Central memory CD8-positive, alpha-beta T cell (primary cell): ENCODE results near the gene AP4B1.
A peak's percentile ranks its signal among the peaks of the same experiment; 100 is the strongest.

Experiments used
- ATAC-seq: fragments of 150-1000 bp; cut with Tn5 transposase; replicated peaks from 2 replicates; pipeline ENCODE4 v1.10.0; 2022; ENCODE audit warnings: mild to moderate bottlenecking, moderate FRiP score, moderate number of reproducible peaks; ENCODE audit not compliant: poor library complexity, severe bottlenecking; ENCODE audit errors: extremely low read depth
- DNase-seq, 2 donors: peaks; one replicate each; pipeline ENCODE4 v3.0.0; 2021; ENCODE audit warnings: low spot score in 2 of 2
- H3K27ac Mint-ChIP-seq: one replicate; pipeline ENCODE4 v1.8.0; 2022; ENCODE audit warnings: low read depth, mild to moderate bottlenecking, moderate library complexity, mixed read lengths
- H3K27me3 Mint-ChIP-seq: one replicate; pipeline ENCODE4 v1.8.0; 2022; ENCODE audit warnings: mixed read lengths
- H3K36me3 Mint-ChIP-seq: one replicate; pipeline ENCODE4 v1.8.0; 2022; ENCODE audit warnings: mild to moderate bottlenecking, moderate library complexity, mixed read lengths; ENCODE audit not compliant: insufficient read depth
- H3K4me1 Mint-ChIP-seq: one replicate; pipeline ENCODE4 v1.8.0; 2022; ENCODE audit warnings: mixed read lengths
- H3K4me3 Mint-ChIP-seq: one replicate; pipeline ENCODE4 v1.8.0; 2022; ENCODE audit warnings: mild to moderate bottlenecking, moderate library complexity, mixed read lengths
- H3K9me3 Mint-ChIP-seq: one replicate; pipeline ENCODE4 v1.8.0; 2022; ENCODE audit warnings: mixed read lengths

AP4B1 gene

DNA sequence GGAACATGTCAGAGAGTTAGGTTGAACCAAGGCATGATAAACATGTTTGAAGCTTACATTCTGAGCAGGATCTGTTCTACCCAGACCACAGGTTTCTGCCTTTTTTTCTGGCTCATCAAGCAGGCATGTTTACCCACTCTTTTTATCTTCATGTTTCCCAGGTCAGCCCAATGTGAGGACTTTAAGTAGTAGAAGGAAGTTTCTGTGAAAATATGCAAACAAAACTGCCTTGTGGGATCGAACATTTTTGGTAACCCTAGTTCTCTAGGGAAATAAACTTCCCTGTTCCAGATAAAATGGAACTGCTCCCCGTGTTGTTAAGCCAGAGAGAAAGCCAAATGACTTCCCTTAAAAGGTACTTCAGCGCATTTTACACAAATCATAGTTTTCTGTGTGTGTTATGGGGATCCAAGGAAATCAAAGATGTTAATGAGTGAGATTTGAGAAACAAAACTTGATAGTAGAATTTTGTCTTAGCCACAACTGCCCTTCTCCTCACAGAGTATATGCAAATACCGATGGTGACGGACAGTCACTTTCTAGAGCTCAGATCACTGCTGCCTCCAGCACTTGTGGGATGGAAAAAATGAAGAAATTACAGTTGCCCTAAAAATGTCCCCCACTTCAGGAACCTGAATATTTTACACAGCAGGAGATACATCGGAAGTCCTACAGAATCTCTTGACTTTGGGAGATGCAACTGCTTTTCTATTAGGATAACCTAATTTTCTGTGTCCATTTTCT lies 23.8 kb upstream of the AP4B1 start:
- Mint-ChIP-seq H3K27me3 (no peaks in the 10 kb centered on the region), H3K4me1 (peaks cover 50% of the 10 kb centered on the region), H3K36me3 (peaks cover 40% of the 10 kb centered on the region), H3K27ac (peak overlapping the region; percentile 99), H3K4me3 (peak overlapping the region; percentile 92), H3K9me3 (no peaks in the 10 kb centered on the region)
- DNase-seq (no peak), ATAC-seq (no peak)

DNA sequence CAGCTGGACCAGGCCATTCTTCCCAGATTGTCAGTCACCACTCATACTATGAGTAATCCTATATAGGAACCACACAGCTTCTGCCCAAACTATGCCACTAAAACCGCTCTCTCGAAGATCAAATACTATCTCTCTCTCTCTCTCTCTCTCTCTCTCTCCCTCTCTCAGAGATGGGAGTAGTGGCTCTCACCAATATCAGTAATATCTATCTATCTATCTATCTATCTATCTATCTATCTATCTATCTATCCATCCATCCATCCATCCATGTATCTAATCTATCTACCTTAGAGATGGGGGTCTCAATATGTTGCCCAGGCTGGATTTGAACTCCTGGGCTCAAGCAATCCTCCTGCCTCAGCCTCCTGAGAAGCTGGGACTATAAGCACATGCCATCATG lies 19.9 kb upstream of the AP4B1 start:
- no peak overlapping the region for H3K4me3 Mint-ChIP-seq
- ATAC-seq (no peak), DNase-seq (no peak)
- H3K27ac Mint-ChIP-seq = no peak overlapping the region
- no peaks in the 10 kb centered on the region for H3K27me3 Mint-ChIP-seq
- peaks cover 18% of the 10 kb centered on the region for H3K4me1 Mint-ChIP-seq
- no peaks in the 10 kb centered on the region for H3K9me3 Mint-ChIP-seq
- peaks cover 12% of the 10 kb centered on the region for H3K36me3 Mint-ChIP-seq

DNA sequence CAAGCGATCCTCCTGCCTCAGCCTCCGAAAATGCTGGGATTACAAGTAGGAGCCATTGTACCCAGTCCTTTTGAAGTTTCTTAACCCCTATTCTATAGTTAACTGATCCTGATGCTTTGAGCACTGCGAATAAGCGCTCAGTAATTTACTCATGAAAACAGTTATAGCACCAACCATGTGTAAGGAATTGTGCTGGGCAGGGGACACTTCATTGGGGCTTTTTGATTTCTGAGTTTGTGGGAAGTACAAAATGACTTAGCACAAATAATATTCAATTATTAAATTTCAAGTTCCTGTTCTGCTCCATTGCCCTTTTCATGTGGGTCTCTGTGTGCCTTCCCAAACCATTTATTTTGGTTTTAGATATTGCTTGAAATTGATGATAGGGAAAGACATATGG lies 18.4 kb upstream of the AP4B1 start:
- Mint-ChIP-seq H3K9me3 (no peaks in the 10 kb centered on the region), H3K27ac (no peak overlapping the region), H3K36me3 (peaks cover 6% of the 10 kb centered on the region), H3K4me1 (peaks cover 5% of the 10 kb centered on the region), H3K27me3 (no peaks in the 10 kb centered on the region), H3K4me3 (no peak overlapping the region)
- DNase-seq (no peak), ATAC-seq (no peak)

DNA sequence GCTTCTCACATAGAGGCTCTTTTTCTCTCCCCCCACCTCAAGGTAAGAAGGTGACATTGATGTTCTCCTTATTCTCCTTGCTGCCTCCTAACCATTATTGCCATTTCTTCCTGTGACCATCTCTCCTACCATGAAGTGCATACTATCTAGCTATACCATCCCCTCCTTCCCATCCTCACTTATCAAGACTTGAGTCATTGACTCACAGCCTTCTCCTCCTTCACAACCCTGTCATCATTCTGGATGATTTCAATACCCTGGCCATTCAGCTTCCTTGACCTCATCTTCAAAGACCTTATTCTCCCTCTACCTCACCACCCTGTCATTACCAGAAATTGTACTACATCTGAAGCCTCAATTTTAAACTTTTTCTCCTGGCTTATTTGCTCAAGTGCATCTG lies 13.6 kb upstream of the AP4B1 start:
- H3K36me3 Mint-ChIP-seq = peaks cover 2% of the 10 kb centered on the region
- ATAC-seq = no peak
- no peak overlapping the region for H3K4me3 Mint-ChIP-seq
- no peaks in the 10 kb centered on the region for H3K27me3 Mint-ChIP-seq
- H3K4me1 Mint-ChIP-seq = no peaks in the 10 kb centered on the region
- no peak for DNase-seq
- H3K9me3 Mint-ChIP-seq = no peaks in the 10 kb centered on the region
- H3K27ac Mint-ChIP-seq = no peak overlapping the region

DNA sequence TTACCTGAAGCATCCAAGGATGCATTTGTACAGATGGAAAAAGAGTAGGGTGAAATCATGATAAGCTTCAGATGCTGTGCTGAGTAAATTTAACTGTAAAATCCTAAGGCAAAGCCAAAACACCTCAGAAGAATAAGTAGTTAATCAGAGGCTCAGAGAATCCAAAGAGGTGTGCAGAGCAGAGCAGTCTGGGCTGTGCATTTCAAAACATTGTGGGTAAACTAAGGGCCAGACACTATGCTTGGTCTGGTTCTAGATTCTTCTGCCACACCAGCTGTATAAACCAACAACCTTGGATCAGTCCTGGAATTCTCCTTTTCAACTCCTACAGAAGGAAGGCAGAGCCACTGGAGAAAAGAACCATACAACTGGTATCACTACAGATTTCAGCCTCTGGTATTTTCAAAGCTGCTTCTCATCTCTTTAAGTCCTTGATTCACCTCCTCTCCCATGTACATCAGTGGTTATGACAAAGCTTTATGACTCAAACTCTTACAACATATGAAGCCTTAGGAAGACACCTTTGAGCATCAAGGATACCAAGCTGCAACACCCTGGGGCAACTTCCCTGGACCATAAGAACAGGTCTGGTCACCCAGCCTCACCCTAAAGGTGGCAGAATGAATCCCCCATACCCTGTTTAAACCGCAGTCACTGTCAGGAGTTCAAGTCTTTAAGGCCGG lies 12.9 kb upstream of the AP4B1 start:
- DNase-seq (no peak), ATAC-seq (no peak)
- no peaks in the 10 kb centered on the region for H3K4me1 Mint-ChIP-seq
- no peaks in the 10 kb centered on the region for H3K27me3 Mint-ChIP-seq
- no peaks in the 10 kb centered on the region for H3K9me3 Mint-ChIP-seq
- no peak overlapping the region for H3K4me3 Mint-ChIP-seq
- H3K27ac Mint-ChIP-seq = no peak overlapping the region
- H3K36me3 Mint-ChIP-seq = peaks cover 2% of the 10 kb centered on the region

DNA sequence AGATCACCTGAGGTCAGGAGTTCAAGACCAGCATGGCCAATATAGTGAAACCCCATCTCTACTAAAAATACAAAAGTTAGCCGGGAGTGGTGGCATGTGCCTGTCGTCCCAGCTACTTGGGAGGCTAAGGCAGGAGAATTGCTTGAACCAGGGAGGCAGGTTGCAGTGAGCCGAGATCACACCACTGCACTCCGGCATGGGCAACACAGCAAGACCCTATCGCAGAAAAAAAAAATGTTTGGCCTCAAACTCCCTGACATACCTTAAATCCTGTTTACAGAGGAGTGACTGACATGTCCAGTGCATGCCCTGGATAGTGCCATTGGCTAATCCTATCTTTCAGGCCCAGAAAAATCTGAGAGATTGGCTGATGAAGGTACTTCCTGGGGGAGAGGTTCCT lies 12.4 kb upstream of the AP4B1 start:
- Mint-ChIP-seq H3K4me1 (no peaks in the 10 kb centered on the region), H3K27ac (no peak overlapping the region), H3K9me3 (no peaks in the 10 kb centered on the region), H3K36me3 (peaks cover 2% of the 10 kb centered on the region), H3K4me3 (no peak overlapping the region), H3K27me3 (no peaks in the 10 kb centered on the region)
- ATAC-seq = no peak
- no peak for DNase-seq

DNA sequence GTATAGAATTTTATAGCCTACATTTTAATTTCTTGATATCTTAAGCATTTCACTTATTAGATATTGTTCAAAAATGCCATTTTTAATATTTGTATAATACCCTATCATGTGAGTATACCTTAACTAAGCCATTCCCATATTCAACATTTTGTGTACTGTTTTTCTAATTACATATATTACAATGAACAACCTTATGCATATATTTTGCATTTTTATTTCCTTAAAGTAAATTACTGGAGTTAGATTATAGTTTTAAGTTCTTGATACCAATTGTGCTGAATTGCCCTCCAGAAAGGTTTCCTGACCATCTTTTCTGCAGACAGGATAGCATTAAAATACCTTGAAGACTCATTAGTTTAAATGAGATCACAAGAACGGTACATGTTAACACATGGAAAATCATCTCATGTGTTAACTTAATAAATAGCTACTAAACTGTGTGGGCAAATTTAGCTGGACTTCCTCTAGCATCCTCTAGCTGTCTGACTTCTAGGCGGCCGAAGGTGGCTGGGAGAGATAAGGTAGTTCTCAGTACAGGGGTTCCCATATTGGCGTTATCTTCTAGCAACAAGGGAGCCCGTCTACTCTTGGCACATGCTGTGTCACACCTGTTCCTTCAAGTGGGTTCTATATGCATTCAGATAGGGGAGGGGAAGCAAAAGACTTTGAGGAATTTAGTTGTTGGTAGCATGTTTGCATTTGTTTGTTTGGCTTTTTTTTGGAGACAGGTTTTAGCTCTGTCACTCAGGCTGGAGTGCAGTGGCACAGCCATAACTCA lies 9.5 kb upstream of the AP4B1 start:
- ATAC-seq (no peak), DNase-seq (no peak)
- H3K36me3 Mint-ChIP-seq = peaks cover 3% of the 10 kb centered on the region
- H3K27ac Mint-ChIP-seq = no peak overlapping the region
- no peaks in the 10 kb centered on the region for H3K27me3 Mint-ChIP-seq
- no peak overlapping the region for H3K4me3 Mint-ChIP-seq
- no peaks in the 10 kb centered on the region for H3K4me1 Mint-ChIP-seq
- H3K9me3 Mint-ChIP-seq = no peaks in the 10 kb centered on the region

DNA sequence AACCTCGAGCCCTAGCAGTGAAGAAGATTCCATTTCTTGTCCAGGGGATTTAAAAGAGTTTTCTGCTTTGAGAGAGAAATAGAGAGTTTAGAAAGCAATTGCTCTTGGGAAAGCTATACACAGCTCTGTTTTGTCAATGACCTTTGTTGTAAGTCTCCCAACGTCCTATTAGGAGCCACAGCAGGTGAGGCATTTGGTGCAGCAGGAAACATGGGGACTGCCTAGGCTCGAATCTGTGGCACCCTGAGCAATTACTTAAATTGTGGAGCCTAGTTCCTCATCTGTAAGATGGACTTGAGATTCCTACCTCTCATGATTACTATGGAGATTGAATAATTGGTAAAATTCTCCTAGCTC lies 8.7 kb upstream of the AP4B1 start:
- no peaks in the 10 kb centered on the region for H3K27me3 Mint-ChIP-seq
- H3K36me3 Mint-ChIP-seq = peaks cover 2% of the 10 kb centered on the region
- H3K4me1 Mint-ChIP-seq = no peaks in the 10 kb centered on the region

DNA sequence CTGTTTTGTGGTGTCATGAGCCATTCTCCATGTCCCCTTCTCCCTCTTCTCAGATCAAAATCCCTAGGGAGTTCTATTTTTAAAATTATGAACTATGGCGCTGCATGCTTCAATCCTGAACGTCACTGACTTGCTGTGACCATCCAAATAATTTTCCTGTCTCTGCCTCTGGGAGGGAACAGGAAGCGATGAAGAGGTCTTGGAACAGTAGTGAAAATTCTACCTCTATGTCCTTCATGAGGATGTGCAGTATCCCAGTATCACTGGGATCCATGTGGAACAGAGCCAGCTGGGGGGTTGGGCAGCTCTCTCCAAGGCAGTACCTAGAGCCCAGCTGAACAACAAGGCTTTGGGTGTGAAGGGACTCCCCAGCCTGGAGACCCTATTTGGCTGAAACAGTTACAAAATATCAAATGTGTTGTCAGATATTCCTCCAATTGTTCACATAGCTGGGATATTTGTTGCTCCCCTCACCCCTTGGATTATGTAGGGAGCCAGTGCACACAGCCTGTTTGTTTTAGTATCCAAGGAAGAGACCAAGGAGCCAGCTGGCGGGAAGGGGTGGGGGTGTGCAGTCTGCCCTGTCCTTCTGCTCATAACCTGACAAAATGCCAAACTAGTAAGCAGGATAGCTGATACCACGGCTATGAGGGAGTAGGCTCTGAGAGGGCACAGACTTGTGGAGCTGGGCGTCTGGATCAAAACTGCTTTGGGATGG lies 8.2 kb upstream of the AP4B1 start:
- Mint-ChIP-seq H3K27ac (no peak overlapping the region), H3K36me3 (peaks cover 2% of the 10 kb centered on the region), H3K9me3 (no peaks in the 10 kb centered on the region), H3K4me1 (no peaks in the 10 kb centered on the region), H3K4me3 (no peak overlapping the region), H3K27me3 (no peaks in the 10 kb centered on the region)
- no peak for ATAC-seq
- DNase-seq = no peak

More for the DNA sequence above, 8.7 kb upstream of the AP4B1 start:
- Mint-ChIP-seq H3K27ac (no peak overlapping the region), H3K4me3 (no peak overlapping the region), H3K9me3 (no peaks in the 10 kb centered on the region)
- no peak for DNase-seq
- ATAC-seq = no peak

DNA sequence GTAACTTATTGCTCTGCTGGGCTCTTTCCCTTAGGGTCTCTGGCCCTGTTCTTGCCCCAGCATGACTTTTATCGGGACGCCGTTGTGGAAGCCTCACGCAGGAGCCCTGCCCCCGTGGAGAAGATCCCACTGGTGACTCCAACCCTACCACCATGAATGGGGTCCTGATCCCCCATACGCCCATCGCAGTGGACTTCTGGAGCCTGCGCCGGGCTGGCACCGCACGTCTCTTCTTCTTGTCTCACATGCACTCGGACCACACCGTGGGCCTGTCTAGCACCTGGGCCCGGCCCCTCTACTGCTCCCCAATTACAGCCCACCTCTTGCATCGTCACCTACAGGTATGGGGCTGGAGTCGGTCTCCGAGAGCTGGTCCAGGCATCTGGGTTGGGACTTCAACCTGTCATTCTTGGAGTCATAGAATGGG lies 849 bp upstream of the AP4B1 start:
- DNase-seq (no peak), ATAC-seq (peak; percentile 4)
- peak overlapping the region; percentile 98 for H3K27ac Mint-ChIP-seq
- H3K4me3 Mint-ChIP-seq = peak overlapping the region; percentile 92
- peaks cover 12% of the 10 kb centered on the region for H3K36me3 Mint-ChIP-seq
- peaks cover 44% of the 10 kb centered on the region for H3K4me1 Mint-ChIP-seq
- no peaks in the 10 kb centered on the region for H3K27me3 Mint-ChIP-seq
- no peaks in the 10 kb centered on the region for H3K9me3 Mint-ChIP-seq

DNA sequence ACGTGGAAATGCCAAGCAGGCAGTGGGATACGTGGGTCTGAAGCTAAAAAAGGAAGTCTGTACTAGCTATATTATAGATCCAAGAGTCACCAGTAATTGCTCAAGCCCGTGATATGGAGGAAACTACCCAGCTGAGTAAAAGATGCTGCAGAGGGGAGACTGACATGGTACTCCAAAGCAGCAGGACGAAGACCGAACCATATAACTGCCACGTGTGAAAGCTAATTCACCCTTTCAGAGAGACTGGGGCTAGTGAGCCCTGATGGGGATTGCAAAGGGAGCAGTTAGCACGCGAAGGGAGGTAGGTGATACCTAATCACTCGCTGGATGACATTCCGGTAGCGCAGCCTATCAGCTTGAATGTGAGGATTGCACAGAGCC lies 316 bp downstream of the AP4B1 start:
- Mint-ChIP-seq H3K36me3 (peaks cover 18% of the 10 kb centered on the region), H3K27me3 (no peaks in the 10 kb centered on the region), H3K27ac (peak overlapping the region; percentile 98), H3K4me3 (peak overlapping the region; percentile 92), H3K9me3 (no peaks in the 10 kb centered on the region), H3K4me1 (peaks cover 52% of the 10 kb centered on the region)
- ATAC-seq (peak; percentile 42), DNase-seq (no peak)

DNA sequence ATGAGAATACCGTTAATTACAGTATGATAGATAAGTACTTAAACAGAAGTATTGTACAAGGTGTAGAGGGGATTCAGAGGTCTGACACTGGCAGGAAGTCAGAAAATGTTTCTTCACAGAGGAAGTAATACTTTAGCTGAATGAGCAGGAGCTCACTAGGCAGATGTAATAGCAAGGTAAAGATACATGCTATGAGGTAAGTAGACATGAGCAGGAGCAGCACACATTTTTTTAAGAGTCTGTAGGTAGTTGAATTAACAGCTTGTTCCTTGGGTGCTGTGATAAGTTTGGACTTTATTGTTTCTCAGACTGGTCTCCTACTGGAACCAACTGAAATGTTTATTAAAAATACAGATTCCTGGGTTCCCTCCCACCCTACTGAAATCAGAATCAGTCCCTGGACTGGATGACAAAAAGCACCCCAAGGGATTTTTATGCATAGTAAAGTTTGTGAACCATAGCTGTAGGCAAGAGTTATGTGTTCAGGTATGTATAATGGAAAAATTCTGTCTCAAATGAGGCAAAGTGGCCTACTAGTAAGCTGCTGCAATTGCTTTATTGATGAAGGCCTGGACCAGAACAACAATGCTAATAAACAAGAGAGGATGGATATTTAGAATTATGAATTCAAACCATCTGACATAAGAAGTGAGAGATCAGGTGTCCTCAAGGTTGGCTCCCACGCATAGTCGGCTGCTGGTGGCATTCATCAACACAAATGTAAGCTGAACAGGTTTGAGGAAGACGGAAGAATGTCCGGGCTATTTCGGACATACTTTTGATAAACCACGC lies 902 bp downstream of the AP4B1 start:
- H3K4me3 Mint-ChIP-seq = peak overlapping the region; percentile 92
- ATAC-seq = no peak
- peaks cover 56% of the 10 kb centered on the region for H3K4me1 Mint-ChIP-seq
- H3K9me3 Mint-ChIP-seq = no peaks in the 10 kb centered on the region
- H3K36me3 Mint-ChIP-seq = peaks cover 22% of the 10 kb centered on the region
- H3K27me3 Mint-ChIP-seq = no peaks in the 10 kb centered on the region
- no peak for DNase-seq
- peak overlapping the region; percentile 98 for H3K27ac Mint-ChIP-seq
